IPS DF 4.7 (cell line): Measurements from ENCODE around the gene PPP1R9A.

Source experiments
- DNase-seq: peaks from one replicate; pipeline ENCODE4 v3.0.0-alpha.2; 2013; ENCODE audit warnings: low spot score; ENCODE audit errors: extremely low read depth

The PPP1R9A gene

DNA sequence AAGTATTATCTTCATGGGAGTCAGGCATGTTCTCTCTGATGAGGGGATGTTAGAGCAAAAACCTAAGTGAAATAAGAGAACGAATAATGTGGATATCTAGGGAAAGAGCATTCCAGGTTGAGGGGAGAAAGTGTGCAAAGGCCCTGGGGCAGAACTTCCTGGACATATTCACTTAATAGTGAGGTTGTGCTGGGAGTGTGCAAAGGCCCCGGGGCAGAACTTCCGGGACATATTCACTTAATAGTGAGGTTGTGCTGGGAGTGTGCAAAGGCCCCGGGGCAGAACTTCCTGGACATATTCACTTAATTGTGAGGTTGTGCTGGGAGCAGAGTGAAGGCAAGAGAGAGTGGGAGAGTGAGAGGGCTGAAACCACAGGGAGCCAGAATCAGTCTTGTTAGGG is 405.2 kb downstream of the PPP1R9A start:
- DNase-seq, result no peak

DNA sequence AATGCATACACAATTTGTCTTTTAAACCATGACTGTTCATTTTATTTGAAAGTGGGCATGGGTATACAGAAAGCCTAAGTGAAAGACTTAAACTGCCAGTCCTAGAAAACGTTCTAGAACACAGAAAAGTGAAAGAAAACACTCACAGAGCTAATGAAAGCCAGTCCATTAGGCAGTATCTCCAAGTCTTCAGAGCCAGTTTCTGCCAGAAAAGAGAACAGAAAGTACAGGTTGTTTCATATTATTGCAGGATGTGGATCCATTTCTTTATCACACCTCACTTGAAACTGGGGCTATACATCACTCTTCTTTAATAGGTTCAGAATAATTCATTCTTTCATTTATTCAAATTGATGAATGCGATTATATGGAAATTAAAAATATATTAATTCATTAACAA is 409.2 kb downstream of the PPP1R9A start:
- no peak for DNase-seq

DNA sequence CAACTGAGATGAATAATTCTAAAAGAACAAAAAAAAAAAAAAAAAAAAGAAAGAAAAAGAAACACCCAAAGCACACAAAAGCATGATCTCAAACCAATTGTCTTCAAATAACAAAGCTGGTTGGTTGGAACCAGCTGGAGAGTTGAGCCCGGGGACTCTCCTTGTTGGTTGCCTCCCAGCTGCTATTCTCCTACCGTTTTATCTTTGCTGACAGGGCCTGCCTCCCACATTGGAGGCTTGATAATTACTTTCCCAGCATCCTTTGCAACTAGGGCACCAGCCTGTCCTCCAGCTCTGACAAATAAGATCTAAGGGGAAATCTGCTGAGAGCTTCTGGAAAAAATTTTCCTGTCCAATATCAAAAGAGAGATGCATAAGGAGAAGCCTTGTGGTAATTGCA is 410.2 kb downstream of the PPP1R9A start:
- no peak for DNase-seq

- DNase-seq, result no peak
These were observed 410.6 kb downstream of the PPP1R9A start for GRCh38 chr7:95317966-95318365.

DNA sequence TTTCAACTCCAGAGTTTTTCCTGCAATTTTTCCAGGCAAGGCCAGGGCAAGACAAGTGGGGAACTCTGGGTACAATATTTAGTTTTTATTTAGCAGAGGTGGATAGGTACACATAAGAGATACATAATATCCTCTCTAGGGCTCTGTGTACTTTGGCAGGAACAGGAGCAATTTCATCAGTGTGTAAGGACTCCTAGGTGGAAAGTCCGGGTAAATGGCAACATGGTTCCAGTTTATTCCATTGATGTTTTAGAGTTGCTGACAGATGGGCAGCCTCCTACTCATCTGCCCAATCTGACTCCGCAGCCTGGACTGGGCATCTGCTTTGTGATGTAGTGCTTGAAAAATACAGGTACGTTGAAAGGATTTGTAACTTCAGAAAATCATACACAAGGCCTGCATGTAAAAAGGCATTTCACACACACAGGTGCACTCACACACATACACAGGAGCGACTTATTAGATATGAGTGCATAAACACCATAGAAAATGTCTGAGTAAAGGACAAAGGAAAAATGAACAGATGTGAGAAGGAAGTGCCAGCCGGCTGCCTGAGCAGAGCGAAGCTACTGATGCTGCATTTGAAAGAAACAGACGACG is 411.2 kb downstream of the PPP1R9A start:
- DNase-seq, result no peak

- DNase-seq, result no peak
These were observed 412.2 kb downstream of the PPP1R9A start for GRCh38 chr7:95319570-95319969.

GRCh38 chr7:95320651-95321050 is 413.3 kb downstream of the PPP1R9A start:
- no peak for DNase-seq

DNA sequence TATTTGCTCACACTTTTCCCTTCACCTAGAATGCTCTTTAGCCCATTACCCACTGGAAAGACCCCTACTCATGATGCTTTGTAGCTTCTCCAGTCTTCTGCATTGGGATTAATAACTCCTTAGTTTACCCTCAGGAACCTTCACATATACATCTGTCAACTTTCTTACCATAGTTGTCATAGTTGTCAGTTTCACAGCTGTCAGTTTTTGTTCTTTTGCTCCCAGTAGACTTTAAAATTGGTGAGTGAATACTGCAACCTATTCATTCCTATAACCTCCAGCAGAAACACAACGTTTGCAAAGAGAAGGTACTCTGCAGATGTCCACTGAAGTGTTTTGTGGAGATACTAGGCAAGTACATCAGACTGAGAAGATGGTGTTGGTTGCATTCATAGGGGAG is 414.3 kb downstream of the PPP1R9A start:
- DNase-seq, result no peak

- no peak for DNase-seq
These were observed 415.0 kb downstream of the PPP1R9A start for GRCh38 chr7:95322396-95322795.

DNA sequence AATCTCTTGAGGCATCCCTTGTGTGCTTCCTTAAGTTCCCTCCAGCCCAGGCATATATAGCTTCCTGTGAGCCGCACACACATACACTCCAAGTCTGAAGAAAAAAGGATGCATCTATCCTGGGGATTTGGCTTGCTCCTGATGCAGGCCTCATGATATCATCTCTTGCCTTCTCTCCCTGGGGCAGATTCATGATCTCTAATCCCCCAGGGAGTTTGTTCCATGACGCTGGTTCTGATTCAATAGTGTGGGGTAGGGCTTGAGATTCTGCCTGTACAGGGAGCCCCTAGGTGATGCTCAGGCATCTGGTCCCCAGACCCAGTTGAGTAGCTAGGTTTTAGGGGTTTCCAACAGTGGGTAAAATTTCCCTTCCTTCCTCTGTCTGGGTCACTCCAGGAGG is 415.5 kb downstream of the PPP1R9A start:
- no peak for DNase-seq

DNA sequence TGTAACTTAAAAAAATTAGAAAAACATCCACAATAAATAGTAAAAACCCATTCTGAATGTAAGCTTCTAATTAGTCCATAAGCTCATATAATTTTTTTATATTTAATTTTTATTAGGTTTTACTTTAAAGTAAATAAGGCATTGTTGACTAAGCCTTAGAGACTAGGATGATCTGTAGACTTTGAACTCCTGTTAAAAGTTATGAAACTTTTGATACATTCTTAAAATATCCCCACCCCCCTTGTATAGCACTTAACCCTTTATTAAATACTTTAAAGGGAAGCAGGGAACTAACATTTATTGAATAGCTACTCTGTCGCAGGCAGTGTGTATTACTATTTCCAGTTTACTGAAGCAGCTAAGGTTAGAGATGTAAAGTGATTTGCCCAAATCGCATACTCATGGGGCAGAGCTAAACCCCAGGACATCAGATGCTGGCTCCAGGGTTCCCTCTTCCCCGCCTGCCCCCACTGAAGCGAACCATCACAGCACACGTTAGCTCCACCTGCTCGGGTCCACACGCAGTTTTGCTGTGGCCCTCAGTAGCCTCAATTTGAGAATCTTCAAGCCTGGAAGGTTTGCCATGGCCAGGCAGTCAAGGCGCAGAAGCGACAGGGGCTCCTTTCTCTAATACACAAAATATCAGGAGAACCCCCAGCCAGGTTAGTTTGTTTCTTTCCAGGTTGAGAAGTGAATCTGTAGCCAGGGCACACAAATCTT is 416.2 kb downstream of the PPP1R9A start:
- DNase-seq, result no peak

DNA sequence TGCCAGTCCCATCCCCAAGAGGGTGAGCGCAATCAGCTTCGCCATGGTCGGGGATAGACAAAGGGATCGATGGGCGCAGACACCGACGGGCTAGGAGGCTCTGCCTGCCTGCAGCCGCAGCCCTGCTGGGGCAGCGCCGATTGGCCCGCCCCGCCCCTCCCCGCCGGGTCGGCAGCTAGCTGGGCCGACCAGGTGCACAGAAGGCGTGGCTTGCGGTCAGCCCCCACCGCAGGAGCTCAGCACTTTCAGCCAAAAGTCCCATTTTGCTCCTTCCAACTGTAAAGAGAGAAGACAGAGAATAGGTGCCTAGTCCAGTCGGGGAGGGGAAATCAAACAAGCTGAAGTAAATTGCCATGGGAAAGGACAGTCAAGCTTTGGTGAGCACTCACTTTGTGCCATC is 417.0 kb downstream of the PPP1R9A start, which contains the start of gene PON1:
Gene PON1, minus strand, starts transcription at position 102 of the 400 bp plus-strand sequence. Its CDS starts 57 bp downstream, at position 45.
- no peak for DNase-seq

DNA sequence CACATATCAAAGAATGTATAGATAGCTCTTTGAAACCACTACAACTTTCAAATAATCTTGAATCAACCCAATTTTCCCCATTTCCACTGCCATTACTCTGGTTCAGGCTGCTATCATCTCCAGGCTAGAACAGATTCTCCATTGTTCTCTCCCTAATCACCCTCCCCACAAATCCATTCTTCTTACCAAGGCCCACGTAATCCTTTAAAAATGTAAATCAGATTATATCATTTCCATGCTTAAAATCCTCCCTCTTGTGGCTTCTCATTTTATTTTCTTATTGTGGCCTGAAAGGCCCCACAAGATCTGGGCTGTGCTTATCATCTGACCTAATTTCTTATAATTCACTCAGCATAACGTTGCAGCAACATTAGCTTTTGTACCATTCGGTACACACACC is 420.0 kb downstream of the PPP1R9A start:
- no peak for DNase-seq

DNA sequence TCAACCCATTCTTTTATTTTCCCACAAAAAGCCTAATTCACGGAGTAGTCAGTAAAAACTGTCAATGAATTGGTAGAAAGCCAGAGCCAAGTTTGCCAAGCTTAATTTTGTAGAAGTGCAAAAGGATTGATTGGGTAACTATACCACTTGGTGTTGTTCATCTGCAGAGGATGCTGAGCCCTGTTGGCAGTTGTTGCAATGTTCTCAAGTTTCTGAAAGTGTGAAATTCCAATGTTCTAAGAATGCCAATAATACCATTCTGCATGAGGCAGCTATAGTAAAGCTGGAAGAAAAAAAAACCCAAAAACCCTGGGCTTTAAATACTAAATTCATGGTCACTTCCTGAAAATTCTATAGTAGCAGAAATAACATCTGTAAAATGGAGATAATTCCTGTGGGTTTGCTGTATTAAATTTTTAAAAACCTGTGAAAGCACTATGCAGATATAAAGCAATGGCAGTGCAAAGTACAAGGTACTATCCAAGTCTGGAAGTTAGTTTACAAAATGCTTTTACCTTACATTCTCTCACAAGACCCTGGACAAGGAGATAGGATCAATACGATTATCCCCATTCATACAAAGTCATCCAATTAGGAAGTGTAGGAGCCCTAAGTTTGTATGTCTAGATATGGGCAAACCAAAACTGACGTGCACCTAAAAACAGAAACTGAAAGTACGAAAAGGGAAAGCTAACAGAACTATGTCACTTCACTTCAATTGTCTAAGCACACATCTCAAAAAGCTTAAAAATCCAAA is 423.0 kb downstream of the PPP1R9A start:
- DNase-seq, result no peak

DNA sequence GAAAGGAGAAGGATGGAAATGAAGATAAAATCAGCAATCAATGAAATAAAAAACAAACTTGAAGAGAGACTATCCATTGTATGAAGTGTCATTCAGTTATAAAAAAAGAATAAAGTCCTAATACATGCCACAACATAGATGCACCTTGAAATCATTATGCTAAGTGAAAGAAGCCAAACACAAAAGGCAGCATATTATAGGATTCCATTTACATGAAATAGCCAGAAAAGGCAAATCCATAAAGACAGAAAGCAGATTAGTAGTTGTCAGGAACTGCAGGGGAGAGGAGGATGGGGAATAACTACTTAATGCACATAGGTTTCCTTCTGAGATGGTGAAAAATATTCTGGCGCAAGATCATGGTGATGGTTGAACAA is 423.6 kb downstream of the PPP1R9A start:
- no peak for DNase-seq

DNA sequence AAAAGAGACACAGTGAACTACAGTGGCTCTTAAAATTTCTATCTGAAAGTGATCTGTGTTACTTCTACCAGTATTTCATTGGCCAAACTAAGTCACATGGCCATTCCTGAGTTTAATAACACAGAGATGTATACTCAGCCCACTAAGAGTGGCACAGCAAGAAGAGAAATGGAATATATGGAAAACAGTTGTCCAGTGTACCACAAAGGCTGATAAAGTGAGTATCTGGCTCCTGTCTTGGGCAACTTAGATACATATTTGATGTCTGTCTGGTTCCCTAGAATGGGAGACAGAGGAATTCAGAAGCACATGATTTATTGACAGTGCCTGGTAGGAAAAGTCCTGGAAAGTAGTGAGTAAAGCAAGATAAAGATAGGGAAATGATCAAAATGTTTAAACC is 427.1 kb downstream of the PPP1R9A start:
- no peak for DNase-seq

DNA sequence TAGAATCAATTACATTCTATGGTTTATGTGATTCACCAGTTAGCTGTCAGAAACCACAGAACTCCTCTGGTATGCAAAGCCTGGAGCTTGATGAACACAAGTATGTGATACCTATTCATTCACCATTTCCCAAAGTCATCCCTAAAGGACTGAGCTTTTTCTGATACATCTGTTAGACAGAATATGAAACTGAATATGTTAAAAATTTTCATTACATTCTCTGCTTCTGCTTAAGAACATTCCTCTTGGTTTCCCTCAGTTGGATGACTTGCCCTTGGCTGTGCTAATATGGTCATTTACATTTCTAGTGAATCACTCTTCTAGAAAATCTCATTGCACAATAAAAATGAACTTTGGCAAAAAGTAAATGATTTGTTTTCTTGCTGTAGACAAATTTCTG is 427.7 kb downstream of the PPP1R9A start:
- no peak for DNase-seq

- DNase-seq, result no peak
These were observed 431.4 kb downstream of the PPP1R9A start for GRCh38 chr7:95338832-95339231.

- DNase-seq, result no peak
These were observed 433.1 kb downstream of the PPP1R9A start for GRCh38 chr7:95340491-95340890.

GRCh38 chr7:95342029-95342428 is 434.6 kb downstream of the PPP1R9A start:
- no peak for DNase-seq

- DNase-seq, result no peak
These were observed 435.4 kb downstream of the PPP1R9A start for GRCh38 chr7:95342642-95343307.
